WTC11 (cell line): ENCODE results near the gene COX6B1. TPM values are rescaled to one million over a fixed set of nuclear protein-coding genes. Genes with fewer than 3 reads are reported as not detected.

Source experiments
- ATAC-seq: fragments of 200-7000 bp; cut with Tn5 transposase; 2 replicates; pipeline ENCODE4 v1.10.0; 2021; ENCODE audit warnings: mild to moderate bottlenecking, moderate library complexity
- CTCF ChIA-PET: fragments of 300-600 bp; sonication (Branson Sonifier 250); formaldehyde crosslinking; loops from one replicate; lab custom pipeline; 2021; ENCODE audit warnings: antibody characterized with exemption; lab: Charles Lee
- POLR2A ChIA-PET: fragments of 350-600 bp; sonication (Branson Sonifier 250); formaldehyde crosslinking; loops from one replicate; lab custom pipeline; 2021; ENCODE audit warnings: antibody characterized with exemption; lab: Charles Lee
- DNase-seq: peaks from one replicate; pipeline ENCODE4 v3.0.0; 2021; ENCODE audit warnings: low spot score
- H3K27ac Mint-ChIP-seq: 2 replicates; pipeline ENCODE4 v1.8.0; 2021; ENCODE audit warnings: mixed read lengths
- H3K27me3 Mint-ChIP-seq: 2 replicates; pipeline ENCODE4 v1.8.0; 2021; ENCODE audit warnings: low read depth, mild to moderate bottlenecking, moderate library complexity, mixed read lengths
- H3K36me3 Mint-ChIP-seq: 2 replicates; pipeline ENCODE4 v1.8.0; 2021; ENCODE audit warnings: mixed read lengths
- H3K4me1 Mint-ChIP-seq: 2 replicates; pipeline ENCODE4 v1.8.0; 2022; ENCODE audit warnings: mixed read lengths
- H3K4me3 Mint-ChIP-seq: 2 replicates; pipeline ENCODE4 v1.8.0; 2021; ENCODE audit warnings: mild to moderate bottlenecking, moderate library complexity, mixed read lengths
- H3K9me3 Mint-ChIP-seq: 2 replicates; pipeline ENCODE4 v1.8.0; 2021; ENCODE audit warnings: mixed read lengths
- FOXP1 ChIP-seq: sonication (generic); formaldehyde crosslinking; IDR thresholded peaks from 2 replicates; pipeline ENCODE4 v1.8.0; 2022; ENCODE audit warnings: missing genetic modification reagents, mild to moderate bottlenecking, moderate library complexity, borderline replicate concordance
- GABPB1 ChIP-seq: sonication (generic); formaldehyde crosslinking; IDR thresholded peaks from 2 replicates; pipeline ENCODE4 v1.8.1; 2023; ENCODE audit warnings: mild to moderate bottlenecking, missing genetic modification reagents
- KAT7 ChIP-seq: sonication (generic); formaldehyde crosslinking; IDR thresholded peaks from 2 replicates; pipeline ENCODE4 v1.8.1; 2023; ENCODE audit warnings: missing genetic modification reagents, mild to moderate bottlenecking, borderline replicate concordance
- MAX ChIP-seq: sonication (generic); formaldehyde crosslinking; IDR thresholded peaks from 2 replicates; pipeline ENCODE4 v1.8.0; 2022; ENCODE audit warnings: mild to moderate bottlenecking, missing genetic modification reagents
- NFYB ChIP-seq: sonication (generic); formaldehyde crosslinking; conservative IDR thresholded peaks from 2 replicates; pipeline ENCODE4 v1.8.0; 2022; ENCODE audit warnings: low read depth, missing genetic modification reagents
- RELA ChIP-seq: sonication (generic); formaldehyde crosslinking; IDR thresholded peaks from 2 replicates; pipeline ENCODE4 v1.8.1; 2022; ENCODE audit warnings: missing genetic modification reagents, mild to moderate bottlenecking, borderline replicate concordance
- SP1 ChIP-seq: sonication (generic); formaldehyde crosslinking; conservative IDR thresholded peaks from 2 replicates; pipeline ENCODE4 v1.8.1; 2022; ENCODE audit warnings: missing genetic modification reagents
- TCF7 ChIP-seq: sonication (generic); formaldehyde crosslinking; IDR thresholded peaks from 2 replicates; pipeline ENCODE4 v1.8.0; 2022; ENCODE audit warnings: mild to moderate bottlenecking, low read depth, missing genetic modification reagents, moderate library complexity
- TEAD4 ChIP-seq: sonication (generic); formaldehyde crosslinking; IDR thresholded peaks from 2 replicates; pipeline ENCODE4 v1.8.0; 2022; ENCODE audit warnings: mild to moderate bottlenecking, missing genetic modification reagents
- ZNF232 ChIP-seq: sonication (generic); formaldehyde crosslinking; IDR thresholded peaks from 2 replicates; pipeline ENCODE4 v1.8.0; 2022; ENCODE audit warnings: mild to moderate bottlenecking, missing genetic modification reagents
- total RNA-seq: library from RNA; stranded (reverse); gene quantifications from 3 replicates; pipeline ENCODE4 v1.2.3, GENCODE V29; 2021
- TF ChIP-seq, protein P1 (sequence below): sonication (generic); formaldehyde crosslinking; IDR thresholded peaks from 2 replicates; pipeline ENCODE4 v1.8.1; 2023; ENCODE audit warnings: mild to moderate bottlenecking, moderate library complexity, missing genetic modification reagents
- TF ChIP-seq, protein P2 (sequence below): sonication (generic); formaldehyde crosslinking; IDR thresholded peaks from 2 replicates; pipeline ENCODE4 v1.8.1; 2022; ENCODE audit warnings: missing genetic modification reagents, borderline replicate concordance
- TF ChIP-seq, protein P3 (sequence below): sonication (generic); formaldehyde crosslinking; IDR thresholded peaks from 2 replicates; pipeline ENCODE4 v1.8.0; 2023; ENCODE audit warnings: missing genetic modification reagents, mild to moderate bottlenecking, borderline replicate concordance
- TF ChIP-seq, protein P4 (sequence below): fragments of 250-450 bp; sonication (Bioruptor Pico); IDR thresholded peaks from 2 replicates; pipeline ENCODE4 v1.9.0; 2021; ENCODE audit warnings: mild to moderate bottlenecking
- TF ChIP-seq, protein P5 (sequence below): sonication (generic); formaldehyde crosslinking; IDR thresholded peaks from 2 replicates; pipeline ENCODE4 v1.8.1; 2023; ENCODE audit warnings: mild to moderate bottlenecking, missing genetic modification reagents

Gene COX6B1
- total RNA-seq, 1 experiment from 2014 or later: 536 TPM

DNA sequence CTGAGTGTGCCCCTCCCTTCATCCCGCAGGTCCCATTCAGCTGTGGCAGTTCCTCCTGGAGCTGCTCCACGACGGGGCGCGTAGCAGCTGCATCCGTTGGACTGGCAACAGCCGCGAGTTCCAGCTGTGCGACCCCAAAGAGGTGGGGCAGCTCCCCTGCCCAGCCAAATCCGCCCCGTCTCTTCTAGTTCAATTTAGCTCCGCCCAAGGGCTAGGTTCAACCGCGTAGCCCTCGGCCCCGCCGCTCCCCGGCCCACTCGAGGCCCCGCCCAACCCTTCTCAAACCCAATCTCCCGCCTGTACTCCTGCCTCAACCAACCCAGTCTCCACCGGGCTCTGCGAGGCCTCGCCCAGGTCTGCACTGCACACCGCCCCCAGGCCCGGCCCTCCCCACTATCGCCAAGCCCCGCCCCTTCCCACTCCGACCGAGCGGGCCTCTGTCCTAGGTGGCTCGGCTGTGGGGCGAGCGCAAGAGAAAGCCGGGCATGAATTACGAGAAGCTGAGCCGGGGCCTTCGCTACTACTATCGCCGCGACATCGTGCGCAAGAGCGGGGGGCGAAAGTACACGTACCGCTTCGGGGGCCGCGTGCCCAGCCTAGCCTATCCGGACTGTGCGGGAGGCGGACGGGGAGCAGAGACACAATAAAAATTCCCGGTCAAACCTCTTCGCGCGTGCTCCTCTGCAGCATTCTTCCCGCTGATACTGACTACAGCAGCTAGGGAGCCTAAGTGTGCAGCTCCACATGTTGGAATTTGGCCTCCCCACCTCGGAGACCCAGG is 3.7 kb upstream of the COX6B1 start:
- H3K27me3 Mint-ChIP-seq: peaks cover 17% of the 10 kb centered on the region
- peak overlapping the region; percentile 93 for H3K27ac Mint-ChIP-seq
- peak overlapping the region; percentile 84 for H3K4me3 Mint-ChIP-seq
- H3K9me3 Mint-ChIP-seq: no peaks in the 10 kb centered on the region
- ATAC-seq: peak; percentile 83
- CTCF ChIA-PET: interaction anchor here (0.6 to 3.1 kb wide), 16 partner anchors 14 to 1217 kb away, joined by 3 to 19 read pairs (median 4); partner anchors contain the start of gene ATP4A
- POLR2A ChIA-PET: interaction anchor here (0.6 to 3.3 kb wide), 6 partner anchors 29 to 135 kb away, joined by 3 to 14 read pairs (median 4); partner anchors contain the start of genes PSENEN and U2AF1L4
- H3K36me3 Mint-ChIP-seq: no peaks in the 10 kb centered on the region
- peaks cover 29% of the 10 kb centered on the region for H3K4me1 Mint-ChIP-seq
- TF ChIP-seq, protein P1, sequence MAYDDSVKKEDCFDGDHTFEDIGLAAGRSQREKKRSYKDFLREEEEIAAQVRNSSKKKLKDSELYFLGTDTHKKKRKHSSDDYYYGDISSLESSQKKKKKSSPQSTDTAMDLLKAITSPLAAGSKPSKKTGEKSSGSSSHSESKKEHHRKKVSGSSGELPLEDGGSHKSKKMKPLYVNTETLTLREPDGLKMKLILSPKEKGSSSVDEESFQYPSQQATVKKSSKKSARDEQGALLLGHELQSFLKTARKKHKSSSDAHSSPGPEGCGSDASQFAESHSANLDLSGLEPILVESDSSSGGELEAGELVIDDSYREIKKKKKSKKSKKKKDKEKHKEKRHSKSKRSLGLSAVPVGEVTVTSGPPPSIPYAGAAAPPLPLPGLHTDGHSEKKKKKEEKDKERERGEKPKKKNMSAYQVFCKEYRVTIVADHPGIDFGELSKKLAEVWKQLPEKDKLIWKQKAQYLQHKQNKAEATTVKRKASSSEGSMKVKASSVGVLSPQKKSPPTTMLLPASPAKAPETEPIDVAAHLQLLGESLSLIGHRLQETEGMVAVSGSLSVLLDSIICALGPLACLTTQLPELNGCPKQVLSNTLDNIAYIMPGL (CRISPR knock-in tag): no peak
- TF ChIP-seq, protein P2, sequence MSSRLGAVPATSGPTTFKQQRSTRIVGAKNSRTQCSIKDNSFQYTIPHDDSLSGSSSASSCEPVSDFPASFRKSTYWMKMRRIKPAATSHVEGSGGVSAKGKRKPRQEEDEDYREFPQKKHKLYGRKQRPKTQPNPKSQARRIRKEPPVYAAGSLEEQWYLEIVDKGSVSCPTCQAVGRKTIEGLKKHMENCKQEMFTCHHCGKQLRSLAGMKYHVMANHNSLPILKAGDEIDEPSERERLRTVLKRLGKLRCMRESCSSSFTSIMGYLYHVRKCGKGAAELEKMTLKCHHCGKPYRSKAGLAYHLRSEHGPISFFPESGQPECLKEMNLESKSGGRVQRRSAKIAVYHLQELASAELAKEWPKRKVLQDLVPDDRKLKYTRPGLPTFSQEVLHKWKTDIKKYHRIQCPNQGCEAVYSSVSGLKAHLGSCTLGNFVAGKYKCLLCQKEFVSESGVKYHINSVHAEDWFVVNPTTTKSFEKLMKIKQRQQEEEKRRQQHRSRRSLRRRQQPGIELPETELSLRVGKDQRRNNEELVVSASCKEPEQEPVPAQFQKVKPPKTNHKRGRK (CRISPR knock-in tag): no peak
- TF ChIP-seq ZNF232 (CRISPR knock-in tag) (0 out of 2 replicates have a peak, but pooled peaks have one; percentile 57), FOXP1 (CRISPR knock-in tag) (no peak), RELA (CRISPR knock-in tag) (no peak), TEAD4 (CRISPR knock-in tag) (no peak), SP1 (CRISPR knock-in tag) (peak; percentile 84), NFYB (no peak), MAX (CRISPR knock-in tag) (peak; percentile 37; the same call in 1 of the 2 replicates)
- TF ChIP-seq, protein P3, sequence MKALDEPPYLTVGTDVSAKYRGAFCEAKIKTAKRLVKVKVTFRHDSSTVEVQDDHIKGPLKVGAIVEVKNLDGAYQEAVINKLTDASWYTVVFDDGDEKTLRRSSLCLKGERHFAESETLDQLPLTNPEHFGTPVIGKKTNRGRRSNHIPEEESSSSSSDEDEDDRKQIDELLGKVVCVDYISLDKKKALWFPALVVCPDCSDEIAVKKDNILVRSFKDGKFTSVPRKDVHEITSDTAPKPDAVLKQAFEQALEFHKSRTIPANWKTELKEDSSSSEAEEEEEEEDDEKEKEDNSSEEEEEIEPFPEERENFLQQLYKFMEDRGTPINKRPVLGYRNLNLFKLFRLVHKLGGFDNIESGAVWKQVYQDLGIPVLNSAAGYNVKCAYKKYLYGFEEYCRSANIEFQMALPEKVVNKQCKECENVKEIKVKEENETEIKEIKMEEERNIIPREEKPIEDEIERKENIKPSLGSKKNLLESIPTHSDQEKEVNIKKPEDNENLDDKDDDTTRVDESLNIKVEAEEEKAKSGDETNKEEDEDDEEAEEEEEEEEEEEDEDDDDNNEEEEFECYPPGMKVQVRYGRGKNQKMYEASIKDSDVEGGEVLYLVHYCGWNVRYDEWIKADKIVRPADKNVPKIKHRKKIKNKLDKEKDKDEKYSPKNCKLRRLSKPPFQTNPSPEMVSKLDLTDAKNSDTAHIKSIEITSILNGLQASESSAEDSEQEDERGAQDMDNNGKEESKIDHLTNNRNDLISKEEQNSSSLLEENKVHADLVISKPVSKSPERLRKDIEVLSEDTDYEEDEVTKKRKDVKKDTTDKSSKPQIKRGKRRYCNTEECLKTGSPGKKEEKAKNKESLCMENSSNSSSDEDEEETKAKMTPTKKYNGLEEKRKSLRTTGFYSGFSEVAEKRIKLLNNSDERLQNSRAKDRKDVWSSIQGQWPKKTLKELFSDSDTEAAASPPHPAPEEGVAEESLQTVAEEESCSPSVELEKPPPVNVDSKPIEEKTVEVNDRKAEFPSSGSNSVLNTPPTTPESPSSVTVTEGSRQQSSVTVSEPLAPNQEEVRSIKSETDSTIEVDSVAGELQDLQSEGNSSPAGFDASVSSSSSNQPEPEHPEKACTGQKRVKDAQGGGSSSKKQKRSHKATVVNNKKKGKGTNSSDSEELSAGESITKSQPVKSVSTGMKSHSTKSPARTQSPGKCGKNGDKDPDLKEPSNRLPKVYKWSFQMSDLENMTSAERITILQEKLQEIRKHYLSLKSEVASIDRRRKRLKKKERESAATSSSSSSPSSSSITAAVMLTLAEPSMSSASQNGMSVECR (CRISPR knock-in tag): peak; percentile 40; the same call in 1 of the 2 replicates
- DNase-seq: peak; percentile 98

GRCh38 chr19:35644987-35645679 is 3.0 kb upstream of the COX6B1 start:
- Mint-ChIP-seq H3K36me3 (no peaks in the 10 kb centered on the region), H3K27me3 (peaks cover 17% of the 10 kb centered on the region), H3K9me3 (no peaks in the 10 kb centered on the region), H3K4me1 (peaks cover 25% of the 10 kb centered on the region), H3K27ac (peak overlapping the region; percentile 93), H3K4me3 (peak overlapping the region; percentile 84)
- ChIA-PET POLR2A (interaction anchor here (0.6 to 3.3 kb wide), 4 partner anchors 8 to 135 kb away, joined by 4 to 14 read pairs (median 5); no protein-coding TSS in a partner anchor), CTCF (interaction anchor here (0.5 to 3.1 kb wide), 16 partner anchors 15 to 1218 kb away, joined by 3 to 19 read pairs (median 4); partner anchors contain the start of gene ATP4A)
- TF ChIP-seq TCF7 (CRISPR knock-in tag) (no peak), KAT7 (CRISPR knock-in tag) (no peak), GABPB1 (no peak)
- TF ChIP-seq, protein P4, sequence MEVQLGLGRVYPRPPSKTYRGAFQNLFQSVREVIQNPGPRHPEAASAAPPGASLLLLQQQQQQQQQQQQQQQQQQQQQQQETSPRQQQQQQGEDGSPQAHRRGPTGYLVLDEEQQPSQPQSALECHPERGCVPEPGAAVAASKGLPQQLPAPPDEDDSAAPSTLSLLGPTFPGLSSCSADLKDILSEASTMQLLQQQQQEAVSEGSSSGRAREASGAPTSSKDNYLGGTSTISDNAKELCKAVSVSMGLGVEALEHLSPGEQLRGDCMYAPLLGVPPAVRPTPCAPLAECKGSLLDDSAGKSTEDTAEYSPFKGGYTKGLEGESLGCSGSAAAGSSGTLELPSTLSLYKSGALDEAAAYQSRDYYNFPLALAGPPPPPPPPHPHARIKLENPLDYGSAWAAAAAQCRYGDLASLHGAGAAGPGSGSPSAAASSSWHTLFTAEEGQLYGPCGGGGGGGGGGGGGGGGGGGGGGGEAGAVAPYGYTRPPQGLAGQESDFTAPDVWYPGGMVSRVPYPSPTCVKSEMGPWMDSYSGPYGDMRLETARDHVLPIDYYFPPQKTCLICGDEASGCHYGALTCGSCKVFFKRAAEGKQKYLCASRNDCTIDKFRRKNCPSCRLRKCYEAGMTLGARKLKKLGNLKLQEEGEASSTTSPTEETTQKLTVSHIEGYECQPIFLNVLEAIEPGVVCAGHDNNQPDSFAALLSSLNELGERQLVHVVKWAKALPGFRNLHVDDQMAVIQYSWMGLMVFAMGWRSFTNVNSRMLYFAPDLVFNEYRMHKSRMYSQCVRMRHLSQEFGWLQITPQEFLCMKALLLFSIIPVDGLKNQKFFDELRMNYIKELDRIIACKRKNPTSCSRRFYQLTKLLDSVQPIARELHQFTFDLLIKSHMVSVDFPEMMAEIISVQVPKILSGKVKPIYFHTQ (CRISPR knock-in tag): no peak
- TF ChIP-seq, protein P5, sequence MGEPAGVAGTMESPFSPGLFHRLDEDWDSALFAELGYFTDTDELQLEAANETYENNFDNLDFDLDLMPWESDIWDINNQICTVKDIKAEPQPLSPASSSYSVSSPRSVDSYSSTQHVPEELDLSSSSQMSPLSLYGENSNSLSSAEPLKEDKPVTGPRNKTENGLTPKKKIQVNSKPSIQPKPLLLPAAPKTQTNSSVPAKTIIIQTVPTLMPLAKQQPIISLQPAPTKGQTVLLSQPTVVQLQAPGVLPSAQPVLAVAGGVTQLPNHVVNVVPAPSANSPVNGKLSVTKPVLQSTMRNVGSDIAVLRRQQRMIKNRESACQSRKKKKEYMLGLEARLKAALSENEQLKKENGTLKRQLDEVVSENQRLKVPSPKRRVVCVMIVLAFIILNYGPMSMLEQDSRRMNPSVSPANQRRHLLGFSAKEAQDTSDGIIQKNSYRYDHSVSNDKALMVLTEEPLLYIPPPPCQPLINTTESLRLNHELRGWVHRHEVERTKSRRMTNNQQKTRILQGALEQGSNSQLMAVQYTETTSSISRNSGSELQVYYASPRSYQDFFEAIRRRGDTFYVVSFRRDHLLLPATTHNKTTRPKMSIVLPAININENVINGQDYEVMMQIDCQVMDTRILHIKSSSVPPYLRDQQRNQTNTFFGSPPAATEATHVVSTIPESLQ (CRISPR knock-in tag): no peak
- ATAC-seq (peak; percentile 31), DNase-seq (peak; percentile 97)
